CD4-positive, alpha-beta T cell treated with Interleukin-15 for 1 hour (primary cell): Measurements from ENCODE around the gene RNF4.

Experiments
- DNase-seq: peaks from one replicate; pipeline ENCODE4 v3.0.0-alpha.2; 2020

Gene RNF4

GRCh38 chr4:2438822-2439718, 29.8 kb upstream of the RNF4 start:
- DNase-seq: no peak

GRCh38 chr4:2441393-2442174, 27.3 kb upstream of the RNF4 start:
- peak; percentile 77 for DNase-seq

- DNase-seq: no peak
Measured at GRCh38 chr4:2442175-2442993, 26.5 kb upstream of the RNF4 start.

GRCh38 chr4:2443061-2443730, 25.7 kb upstream of the RNF4 start:
- DNase-seq: no peak

- no peak for DNase-seq
Measured at GRCh38 chr4:2443956-2444740, 24.8 kb upstream of the RNF4 start.

- DNase-seq: no peak
Measured at GRCh38 chr4:2445130-2445529, 23.8 kb upstream of the RNF4 start.

- DNase-seq: no peak
Measured at GRCh38 chr4:2445571-2445970, 23.3 kb upstream of the RNF4 start.

- DNase-seq: no peak
Measured at GRCh38 chr4:2446656-2447564, 22.0 kb upstream of the RNF4 start.

GRCh38 chr4:2448589-2448988, 20.3 kb upstream of the RNF4 start:
- DNase-seq: no peak

GRCh38 chr4:2449051-2449450, 19.9 kb upstream of the RNF4 start:
- DNase-seq: no peak

GRCh38 chr4:2449511-2450392, 19.2 kb upstream of the RNF4 start:
- DNase-seq: no peak

GRCh38 chr4:2450394-2451035, 18.4 kb upstream of the RNF4 start:
- DNase-seq: no peak

- no peak for DNase-seq
Measured at GRCh38 chr4:2451036-2451520, 17.8 kb upstream of the RNF4 start.

- DNase-seq: no peak
Measured at GRCh38 chr4:2451821-2452785, 16.8 kb upstream of the RNF4 start.

GRCh38 chr4:2457481-2458295, 11.2 kb upstream of the RNF4 start:
- no peak for DNase-seq
